ES-I3 (cell line): Measurements from ENCODE around the gene HTRA1.

Experiments used
- H3K36me3 ChIP-seq: 2 replicates; pipeline ENCODE4 v1.6.1; 2013; ENCODE audit warnings: mild to moderate bottlenecking, low read length, control low read depth, moderate library complexity; ENCODE audit not compliant: insufficient read depth
- H3K4me1 ChIP-seq: 2 replicates; pipeline ENCODE4 v1.6.1; 2013; ENCODE audit warnings: mild to moderate bottlenecking, control low read depth, low read length; ENCODE audit not compliant: insufficient read depth
- H3K9ac ChIP-seq: 2 replicates; pipeline ENCODE4 v1.6.1; 2013; ENCODE audit warnings: low read depth, mild to moderate bottlenecking, low read length, moderate library complexity
- H3K9me3 ChIP-seq: 2 replicates; pipeline ENCODE4 v1.6.1; 2013; ENCODE audit warnings: mild to moderate bottlenecking, low read length, moderate library complexity; ENCODE audit not compliant: control insufficient read depth, insufficient read depth

The HTRA1 gene

GRCh38 chr10:122473116-122473515, 11.8 kb downstream of the HTRA1 start:
- peaks cover 29% of the 10 kb centered on the region for H3K4me1 ChIP-seq
- no peak overlapping the region for H3K9ac ChIP-seq
- no peaks in the 10 kb centered on the region for H3K36me3 ChIP-seq
- no peaks in the 10 kb centered on the region for H3K9me3 ChIP-seq

GRCh38 chr10:122474131-122474818, 12.9 kb downstream of the HTRA1 start:
- peaks cover 33% of the 10 kb centered on the region for H3K4me1 ChIP-seq
- no peaks in the 10 kb centered on the region for H3K36me3 ChIP-seq
- H3K9ac ChIP-seq = no peak overlapping the region

GRCh38 chr10:122475100-122475499, 13.7 kb downstream of the HTRA1 start:
- no peak overlapping the region for H3K9ac ChIP-seq
- no peaks in the 10 kb centered on the region for H3K9me3 ChIP-seq
- H3K36me3 ChIP-seq = no peaks in the 10 kb centered on the region
- H3K4me1 ChIP-seq = peaks cover 33% of the 10 kb centered on the region

More at GRCh38 chr10:122474131-122474818, 12.9 kb downstream of the HTRA1 start:
- no peaks in the 10 kb centered on the region for H3K9me3 ChIP-seq

GRCh38 chr10:122475591-122476332, 14.4 kb downstream of the HTRA1 start:
- H3K9me3 ChIP-seq = no peaks in the 10 kb centered on the region
- H3K4me1 ChIP-seq = peaks cover 33% of the 10 kb centered on the region
- H3K9ac ChIP-seq = no peak overlapping the region

GRCh38 chr10:122476333-122476695, 15.0 kb downstream of the HTRA1 start:
- Histone ChIP-seq H3K36me3 (no peaks in the 10 kb centered on the region), H3K4me1 (peaks cover 33% of the 10 kb centered on the region), H3K9ac (no peak overlapping the region), H3K9me3 (peaks cover 4% of the 10 kb centered on the region; the same call in 1 of the 2 replicates)

More at GRCh38 chr10:122475591-122476332, 14.4 kb downstream of the HTRA1 start:
- no peaks in the 10 kb centered on the region for H3K36me3 ChIP-seq

- Histone ChIP-seq H3K9ac (no peak overlapping the region), H3K4me1 (peaks cover 33% of the 10 kb centered on the region), H3K9me3 (peaks cover 7% of the 10 kb centered on the region), H3K36me3 (no peaks in the 10 kb centered on the region)
Measured at GRCh38 chr10:122477436-122477835, 16.1 kb downstream of the HTRA1 start.

GRCh38 chr10:122478971-122479370, 17.6 kb downstream of the HTRA1 start:
- H3K4me1 ChIP-seq = peaks cover 32% of the 10 kb centered on the region
- H3K9me3 ChIP-seq = peaks cover 7% of the 10 kb centered on the region
- no peaks in the 10 kb centered on the region for H3K36me3 ChIP-seq
- no peak overlapping the region for H3K9ac ChIP-seq

- H3K9ac ChIP-seq = no peak overlapping the region
- H3K9me3 ChIP-seq = peaks cover 7% of the 10 kb centered on the region
- no peaks in the 10 kb centered on the region for H3K36me3 ChIP-seq
- peaks cover 19% of the 10 kb centered on the region for H3K4me1 ChIP-seq
Measured at GRCh38 chr10:122480146-122480833, 18.9 kb downstream of the HTRA1 start.

GRCh38 chr10:122481296-122482056, 20.1 kb downstream of the HTRA1 start:
- peaks cover 7% of the 10 kb centered on the region for H3K9me3 ChIP-seq

GRCh38 chr10:122484276-122485060, 23.1 kb downstream of the HTRA1 start:
- Histone ChIP-seq H3K36me3 (no peaks in the 10 kb centered on the region), H3K9me3 (peaks cover 7% of the 10 kb centered on the region), H3K9ac (no peak overlapping the region), H3K4me1 (no peaks in the 10 kb centered on the region)

More at GRCh38 chr10:122481296-122482056, 20.1 kb downstream of the HTRA1 start:
- H3K4me1 ChIP-seq = peaks cover 9% of the 10 kb centered on the region
- H3K36me3 ChIP-seq = no peaks in the 10 kb centered on the region
- H3K9ac ChIP-seq = no peak overlapping the region

GRCh38 chr10:122485670-122486069, 24.3 kb downstream of the HTRA1 start:
- Histone ChIP-seq H3K9ac (no peak overlapping the region), H3K9me3 (peaks cover 7% of the 10 kb centered on the region), H3K36me3 (no peaks in the 10 kb centered on the region), H3K4me1 (no peaks in the 10 kb centered on the region)

- Histone ChIP-seq H3K36me3 (no peaks in the 10 kb centered on the region), H3K4me1 (no peaks in the 10 kb centered on the region), H3K9me3 (peaks cover 3% of the 10 kb centered on the region; the same call in 1 of the 2 replicates), H3K9ac (no peak overlapping the region)
Measured at GRCh38 chr10:122486406-122487080, 25.2 kb downstream of the HTRA1 start.

- H3K9me3 ChIP-seq = no peaks in the 10 kb centered on the region
- H3K36me3 ChIP-seq = no peaks in the 10 kb centered on the region
- no peak overlapping the region for H3K9ac ChIP-seq
- H3K4me1 ChIP-seq = no peaks in the 10 kb centered on the region
Measured at GRCh38 chr10:122487174-122487765, 25.9 kb downstream of the HTRA1 start.
